Sigmoid colon (tissue), 7 donors: ENCODE measurements around the gene CHD1. TPM values are rescaled to one million over a fixed set of nuclear protein-coding genes. Genes with fewer than 3 reads are reported as not detected.

Source experiments
- DNase-seq: peaks from one replicate; pipeline ENCODE4 v3.0.0-alpha.2; 2019
- H3K27ac ChIP-seq, 4 donors: fragments of 200-600 bp; sonication (generic); one replicate each; pipeline ENCODE4 v1.5.1; 2016 to 2019; ENCODE audit warnings: mild to moderate bottlenecking in 1 of 4
- H3K27me3 ChIP-seq, 3 donors: fragments of 200-600 bp; sonication (generic); one replicate each; pipeline ENCODE4 v1.5.1; 2019; ENCODE audit warnings: mild to moderate bottlenecking in 1 of 3
- H3K36me3 ChIP-seq, 4 donors: fragments of 200-600 bp; sonication (generic); one replicate each; pipeline ENCODE4 v1.5.1; 2016 to 2019
- H3K4me1 ChIP-seq, 4 donors: fragments of 200-600 bp; sonication (generic); one replicate each; pipeline ENCODE4 v1.5.1; 2017 to 2019
- H3K4me3 ChIP-seq, 4 donors: fragments of 200-600 bp; sonication (generic); one replicate each; pipeline ENCODE4 v1.5.1; 2017 to 2019; ENCODE audit warnings: mild to moderate bottlenecking in 2 of 4, moderate library complexity in 1 of 4
- H3K9me3 ChIP-seq, 4 donors: fragments of 200-600 bp in 3 of 4; sonication (generic) in 3 of 4; one replicate each; pipeline versions ENCODE4 v1.5.1 to v1.6.1; 2013 to 2019
- CTCF ChIP-seq, 4 experiments: fragments of 450-650 bp in 3 of 4; fragments of 200-600 bp in 1 of 4; IDR thresholded peaks; one replicate each; pipeline ENCODE4 v1.5.1; 2016 to 2019; ENCODE audit warnings: antibody characterized with exemption in 4 of 4, mild to moderate bottlenecking in 3 of 4, moderate library complexity in 2 of 4
- EP300 ChIP-seq, 4 donors: sonication (generic); formaldehyde crosslinking; IDR thresholded peaks; one replicate each; pipeline ENCODE4 v1.6.1; 2017; ENCODE audit warnings: antibody characterized with exemption in 4 of 4
- POLR2A ChIP-seq, 2 donors: fragments of 450-650 bp; IDR thresholded peaks; one replicate each; pipeline ENCODE4 v1.6.1; 2016; ENCODE audit warnings: antibody characterized with exemption in 2 of 2, mild to moderate bottlenecking in 2 of 2, moderate library complexity in 2 of 2
- POLR2AphosphoS5 ChIP-seq, 4 donors: sonication (generic); formaldehyde crosslinking; IDR thresholded peaks; one replicate each; pipeline ENCODE4 v1.6.1; 2017; ENCODE audit warnings: antibody characterized with exemption in 4 of 4
- WGBS, 2 donors: extraction: QIAGEN DNeasy Blood & Tissue Kit; methylation state at CpG; one replicate each; pipeline ENCODE4 v1.1.7; 2013; 5-methylcytosine and 5-hydroxymethylcytosine counted together
- intact Hi-C: fragments of 100-400 bp; cut with DNase I; formaldehyde crosslinking; loops from one replicate; pipeline ENCODE4 v1.15.1; 2023
- polyA plus RNA-seq, 3 donors: library from polyadenylated mRNA; stranded (reverse); fragments of 200-250 nt; gene quantifications; one replicate each; pipeline ENCODE4 v1.2.3, GENCODE V29; 2013
- total RNA-seq, 4 donors: library from RNA; depleted of rRNA; stranded (reverse); fragments of >200 nt; gene quantifications; one replicate each; pipeline ENCODE4 v1.1.0, GENCODE V29; 2016
- donor health status: healthy with polysubstance abuse.
- donor health status: Bipolar disorder and iron deficiency.
- donor health status: healthy.

The CHD1 gene
- total and polyA plus RNA-seq, 7 donors: 13.9 to 73.3 (median 38.2) TPM

GRCh38 chr5:98954392-98955028, 25.7 kb upstream of the CHD1 start:
- no peaks in the 10 kb centered on the region for H3K27me3 ChIP-seq
- H3K9me3 ChIP-seq: no peaks in the 10 kb centered on the region
- H3K4me3 ChIP-seq: no peak overlapping the region
- 90 to 92% methylated on average over 5 of the region's 5 CpGs for WGBS, 2 donors
- no peak for DNase-seq
- H3K36me3 ChIP-seq: no peaks in the 10 kb centered on the region
- H3K27ac ChIP-seq: no peak overlapping the region
- intact Hi-C loops: no loop called here
- TF ChIP-seq POLR2A (IDR thresholded peaks at IDR 0.05) (no peak), CTCF (IDR thresholded peaks at IDR 0.05) (no peak), EP300 (IDR thresholded peaks at IDR 0.05) (no peak), POLR2AphosphoS5 (IDR thresholded peaks at IDR 0.05) (no peak)
- H3K4me1 ChIP-seq: no peaks in the 10 kb centered on the region

GRCh38 chr5:98942847-98943246, 14.0 kb upstream of the CHD1 start:
- no peaks in the 10 kb centered on the region for H3K27me3 ChIP-seq
- no peaks in the 10 kb centered on the region for H3K36me3 ChIP-seq
- H3K9me3 ChIP-seq: no peaks in the 10 kb centered on the region
- 69 to 86% methylated on average over 3 of the region's 3 CpGs for WGBS, 2 donors
- no peak overlapping the region for H3K27ac ChIP-seq
- H3K4me3 ChIP-seq: no peak overlapping the region
- peaks cover 0 to 38% (median 33%) of the 10 kb centered on the region in 4 donors for H3K4me1 ChIP-seq
- intact Hi-C loops: no loop called here
- TF ChIP-seq EP300 (IDR thresholded peaks at IDR 0.05) (no peak), POLR2AphosphoS5 (IDR thresholded peaks at IDR 0.05) (no peak), CTCF (IDR thresholded peaks at IDR 0.05) (no peak), POLR2A (IDR thresholded peaks at IDR 0.05) (no peak)
- DNase-seq: no peak

GRCh38 chr5:98941131-98941883, 12.5 kb upstream of the CHD1 start:
- H3K36me3 ChIP-seq: no peaks in the 10 kb centered on the region
- TF ChIP-seq CTCF (IDR thresholded peaks at IDR 0.05): no peak
- TF ChIP-seq EP300 (IDR thresholded peaks at IDR 0.05): no peak
- no peak for TF ChIP-seq POLR2A (IDR thresholded peaks at IDR 0.05)
- TF ChIP-seq POLR2AphosphoS5 (IDR thresholded peaks at IDR 0.05): no peak
- H3K4me1 ChIP-seq: peaks cover 0 to 45% (median 37%) of the 10 kb centered on the region in 4 donors
- no peak overlapping the region for H3K4me3 ChIP-seq
- peak overlapping the region in 2 of 4 donors; percentile 26 to 46 for H3K27ac ChIP-seq
- intact Hi-C loops: no loop called here
- H3K27me3 ChIP-seq: no peaks in the 10 kb centered on the region
- no peak for DNase-seq
- 86 to 89% methylated on average over 6 of the region's 6 CpGs for WGBS, 2 donors
- no peaks in the 10 kb centered on the region for H3K9me3 ChIP-seq

- TF ChIP-seq POLR2AphosphoS5 (IDR thresholded peaks at IDR 0.05): peak in 2 of 4 donors; percentile 21 to 28
- no peak for TF ChIP-seq CTCF (IDR thresholded peaks at IDR 0.05)
- no peak for TF ChIP-seq EP300 (IDR thresholded peaks at IDR 0.05)
- no peak for TF ChIP-seq POLR2A (IDR thresholded peaks at IDR 0.05)
- no peaks in the 10 kb centered on the region for H3K9me3 ChIP-seq
- no peak overlapping the region for H3K4me3 ChIP-seq
- H3K4me1 ChIP-seq: peaks cover 0 to 45% (median 37%) of the 10 kb centered on the region in 4 donors
- peak overlapping the region in 2 of 4 donors; percentile 26 to 46 for H3K27ac ChIP-seq
- WGBS, 2 donors: 81 to 83% methylated on average over 2 of the region's 2 CpGs
- DNase-seq: no peak
- intact Hi-C loops: no loop called here
- H3K27me3 ChIP-seq: no peaks in the 10 kb centered on the region
- no peaks in the 10 kb centered on the region for H3K36me3 ChIP-seq
Measured at GRCh38 chr5:98940581-98940980, 11.8 kb upstream of the CHD1 start.
